GM19328 (cell line): ENCODE measurements around the gene KRTAP10-5.
"Not testable (repeated sequence)": the region's sequence is repeated elsewhere in the genome, so short reads cannot be mapped to it uniquely, and the experiment has no call there.

Source experiments
- ATAC-seq: cut with Tn5 transposase; IDR thresholded peaks from one replicate; pipeline ENCODE4 v1.9.1; 2021; ENCODE audit warnings: mild to moderate bottlenecking, moderate library complexity; ENCODE audit not compliant: unreplicated experiment

KRTAP10-5 gene

GRCh38 chr21:44611551-44611950 lies 31.1 kb upstream of the KRTAP10-5 start:
- ATAC-seq: no peak

- not testable (repeated sequence) for ATAC-seq
These were observed 29.9 kb upstream of the KRTAP10-5 start for GRCh38 chr21:44610157-44610843.

- no peak for ATAC-seq
These were observed 28.8 kb upstream of the KRTAP10-5 start for GRCh38 chr21:44609193-44609592.

- no peak for ATAC-seq
These were observed 26.1 kb upstream of the KRTAP10-5 start for GRCh38 chr21:44606495-44606894.

- ATAC-seq: no peak
These were observed 23.5 kb upstream of the KRTAP10-5 start for GRCh38 chr21:44603911-44604310.

- ATAC-seq: no peak
These were observed 22.9 kb upstream of the KRTAP10-5 start for GRCh38 chr21:44603109-44603875.

GRCh38 chr21:44602463-44602850 lies 22.1 kb upstream of the KRTAP10-5 start:
- no peak for ATAC-seq

- ATAC-seq: no peak
These were observed 21.4 kb upstream of the KRTAP10-5 start for GRCh38 chr21:44601596-44602462.

GRCh38 chr21:44601091-44601490 lies 20.7 kb upstream of the KRTAP10-5 start:
- ATAC-seq: not testable (repeated sequence)

GRCh38 chr21:44600118-44600978 lies 19.9 kb upstream of the KRTAP10-5 start, which contains the start of gene KRTAP10-7:
Gene KRTAP10-7 (plus strand): TSS chr21:44600597. CDS start chr21:44600622, 25 bp downstream.
- ATAC-seq: not testable (repeated sequence)

GRCh38 chr21:44599264-44600029 lies 19.0 kb upstream of the KRTAP10-5 start:
- ATAC-seq: no peak

- no peak for ATAC-seq
These were observed 17.7 kb upstream of the KRTAP10-5 start for GRCh38 chr21:44598061-44598460.

- no peak for ATAC-seq
These were observed 15.8 kb upstream of the KRTAP10-5 start for GRCh38 chr21:44596068-44596725.

- no peak for ATAC-seq
These were observed 15.1 kb upstream of the KRTAP10-5 start for GRCh38 chr21:44595524-44595923.

GRCh38 chr21:44594406-44594916 lies 14.1 kb upstream of the KRTAP10-5 start:
- no peak for ATAC-seq

GRCh38 chr21:44593598-44594405 lies 13.4 kb upstream of the KRTAP10-5 start:
- ATAC-seq: no peak

- no peak for ATAC-seq
These were observed 12.3 kb upstream of the KRTAP10-5 start, which contains the start of gene KRTAP10-6 for GRCh38 chr21:44592446-44593311. Gene KRTAP10-6 (minus strand): TSS chr21:44592505. CDS start chr21:44592484, 21 bp downstream.
